OCI-LY7 (cell line): ENCODE data around the gene PADI6.

ENCODE experiments used
- EZH2phosphoT487 ChIP-seq: fragments of 200-600 bp; sonication (generic); IDR thresholded peaks from 2 replicates; pipeline ENCODE4 v1.6.1; 2018; ENCODE audit warnings: low read depth, borderline replicate concordance, mild to moderate bottlenecking, mixed run types, antibody characterized with exemption, low read length, moderate library complexity, mixed read lengths
- TF ChIP-seq, protein P1 (sequence below): fragments of 200-600 bp; sonication (generic); conservative IDR thresholded peaks from 2 replicates; pipeline ENCODE4 v1.5.1; 2014; ENCODE audit warnings: mild to moderate bottlenecking, antibody characterized with exemption, low read length, moderate library complexity, mixed read lengths

DNA sequence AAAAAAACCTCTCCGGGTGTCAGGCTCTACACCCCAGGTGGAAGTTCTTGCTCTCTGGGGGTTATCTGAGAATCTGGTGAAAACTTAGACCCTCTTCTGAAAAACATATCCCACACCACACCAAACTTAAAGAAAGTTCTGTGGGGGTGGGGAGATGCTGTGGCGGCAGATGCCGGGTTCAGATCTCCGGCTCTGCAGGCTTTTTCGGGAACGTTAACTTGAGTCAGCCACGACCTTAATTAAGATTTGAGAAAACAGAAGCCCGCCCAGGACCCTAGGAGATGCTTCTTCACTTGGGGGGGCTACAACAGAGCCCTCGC lies 65.2 kb downstream of the PADI6 start:
- TF ChIP-seq, protein P1, sequence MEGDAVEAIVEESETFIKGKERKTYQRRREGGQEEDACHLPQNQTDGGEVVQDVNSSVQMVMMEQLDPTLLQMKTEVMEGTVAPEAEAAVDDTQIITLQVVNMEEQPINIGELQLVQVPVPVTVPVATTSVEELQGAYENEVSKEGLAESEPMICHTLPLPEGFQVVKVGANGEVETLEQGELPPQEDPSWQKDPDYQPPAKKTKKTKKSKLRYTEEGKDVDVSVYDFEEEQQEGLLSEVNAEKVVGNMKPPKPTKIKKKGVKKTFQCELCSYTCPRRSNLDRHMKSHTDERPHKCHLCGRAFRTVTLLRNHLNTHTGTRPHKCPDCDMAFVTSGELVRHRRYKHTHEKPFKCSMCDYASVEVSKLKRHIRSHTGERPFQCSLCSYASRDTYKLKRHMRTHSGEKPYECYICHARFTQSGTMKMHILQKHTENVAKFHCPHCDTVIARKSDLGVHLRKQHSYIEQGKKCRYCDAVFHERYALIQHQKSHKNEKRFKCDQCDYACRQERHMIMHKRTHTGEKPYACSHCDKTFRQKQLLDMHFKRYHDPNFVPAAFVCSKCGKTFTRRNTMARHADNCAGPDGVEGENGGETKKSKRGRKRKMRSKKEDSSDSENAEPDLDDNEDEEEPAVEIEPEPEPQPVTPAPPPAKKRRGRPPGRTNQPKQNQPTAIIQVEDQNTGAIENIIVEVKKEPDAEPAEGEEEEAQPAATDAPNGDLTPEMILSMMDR = no peak
- TF ChIP-seq EZH2phosphoT487 = no peak
